Heart left ventricle (tissue), 16 donors: ENCODE data around the gene CCDC66. TPM values are rescaled to one million over a fixed set of nuclear protein-coding genes. Genes with fewer than 3 reads are reported as not detected.

Experiments
- ATAC-seq, 4 donors: fragments of 200-7000 bp; cut with Tn5 transposase; one replicate each; pipeline ENCODE4 v1.9.1; 2020 to 2022; ENCODE audit warnings: moderate library complexity in 4 of 4, mild to moderate bottlenecking in 3 of 4, moderate number of reproducible peaks in 1 of 4
- DNase-seq, 5 donors: peaks; one replicate each; pipeline ENCODE4 v3.0.0-alpha.2; 2020
- H3K27ac ChIP-seq, 12 donors: fragments of 200-600 bp; sonication (generic) in 4 of 12; one replicate each; pipeline versions ENCODE4 v1.5.0 to v1.8.0; 2016 to 2022; ENCODE audit warnings: mild to moderate bottlenecking in 2 of 12
- H3K27me3 ChIP-seq, 9 donors: fragments of 200-600 bp; sonication (generic) in 2 of 9; one replicate each; pipeline versions ENCODE4 v1.5.1 to v1.8.0; 2016 to 2022; ENCODE audit warnings: mild to moderate bottlenecking in 3 of 9
- H3K36me3 ChIP-seq, 9 donors: fragments of 200-600 bp; sonication (generic) in 2 of 9; one replicate each; pipeline versions ENCODE4 v1.5.0 to v1.8.0; 2018 to 2022; ENCODE audit warnings: mild to moderate bottlenecking in 2 of 9
- H3K4me1 ChIP-seq, 12 donors: fragments of 200-600 bp; sonication (generic) in 4 of 12; one replicate each; pipeline versions ENCODE4 v1.5.0 to v1.8.0; 2016 to 2022; ENCODE audit warnings: mild to moderate bottlenecking in 3 of 12
- H3K4me3 ChIP-seq, 12 donors: fragments of 200-600 bp; sonication (generic) in 4 of 12; one replicate each; pipeline versions ENCODE4 v1.5.0 to v1.8.0; 2017 to 2022; ENCODE audit warnings: mild to moderate bottlenecking in 9 of 12, moderate library complexity in 4 of 12
- H3K9me3 ChIP-seq, 12 donors: fragments of 200-600 bp; sonication (generic) in 4 of 12; one replicate each; pipeline versions ENCODE4 v1.5.0 to v1.8.0; 2016 to 2022; ENCODE audit warnings: mild to moderate bottlenecking in 1 of 12
- POLR2A ChIP-seq, 2 donors: fragments of 450-650 bp; IDR thresholded peaks; one replicate each; pipeline ENCODE4 v1.6.1; 2017; ENCODE audit warnings: antibody characterized with exemption in 2 of 2, mild to moderate bottlenecking in 2 of 2, moderate library complexity in 2 of 2
- WGBS, 4 donors: extraction: QIAGEN DNeasy Blood & Tissue Kit in 2 of 4; methylation state at CpG; one replicate each; pipeline versions ENCODE4 v1.1.5 to v1.1.7; 2013 to 2018; 5-methylcytosine and 5-hydroxymethylcytosine counted together
- intact Hi-C, 10 donors: fragments of 100-400 bp; cut with DNase I; formaldehyde crosslinking; loops; one replicate each; pipeline versions ENCODE4 v1.11.1 to v1.14.2; 2022
- long read RNA-seq, 3 donors: library from polyadenylated mRNA; unstranded; transcript quantifications; one replicate each; pipeline ENCODE4 v2.0.0, GENCODE V29; 2020 to 2021
- polyA plus RNA-seq, 2 donors: library from polyadenylated mRNA; stranded (reverse); fragments of 200-250 nt; gene quantifications; one replicate each; pipeline ENCODE4 v1.2.3, GENCODE V29; 2013
- total RNA-seq, 9 donors: library from RNA; depleted of rRNA in 2 of 9; stranded (reverse); fragments of >200 nt in 2 of 9; fragmentation: NEBNext Ultra II Directional in 3 of 9; extraction: Animal tissue kit (Norgen Biotek cat#: 25700) in 3 of 9; gene quantifications; one replicate each; pipeline versions ENCODE4 v1.1.0 to v1.2.4, GENCODE V29; 2016 to 2023
- TF ChIP-seq, protein P1 (sequence below), 12 donors: fragments of 200-600 bp; sonication (generic) in 4 of 12; IDR thresholded peaks; one replicate each; pipeline versions ENCODE4 v1.5.0 to v1.8.0; 2018 to 2022; ENCODE audit warnings: antibody characterized with exemption in 12 of 12, mild to moderate bottlenecking in 5 of 12
- donor health status: ischemic (EF 13 %, LVEDD 7.1; RV severe dilation, severe dysfunction).
- donor health status: healthy with polysubstance abuse.
- donor health status: DM: no; HTN: yes; CAD: no.
- donor health status: DM: no; HTN: no; CAD: no.
- donor health status: ischemic (EF 25% LVEDD 6.9; RV normal size, moderate dysfunction).
- donor health status: ischemic (EF 25% LVEDD 5.7; RV mildly dilated, moderate dysfunction).
- donor health status: healthy.
- donor health status: DM: yes; HTN: yes; CAD: no.
- donor health status: ischemic (EF 35%, LVEDD 5.7; RV mildly dilated, moderate dysfunction).
- donor health status: nonischemic (EF 11% LVEDD 7.7; RV severe dilation, severe dysfunction).
- donor health status: DM: yes; HTN: yes; CAD: no.
- donor health status: PGD.
- donor health status: ischemic (EF 29% LVEDD 5.4; RV normal size, mild dysfunction).
- donor health status: nonischemic (EF 23%, LVEDD 6.1; RV moderate dilation, normal function).

The CCDC66 gene
- total RNA-seq = 10 to 100 TPM in 7 of 9 donors, 1 to 10 TPM in 2; 7.9 to 15.9 (median 11.6) TPM
- 10 to 100 TPM in 1 of 2 donors, 1 to 10 TPM in 1; 5.7 to 14.0 TPM for polyA plus RNA-seq
- long read RNA-seq, donor 1, partial matches to known transcripts = 7 of 16 reads
- long read RNA-seq, donor 1, other reads (novel, unspliced or antisense) = 8 of 16 reads
- long read RNA-seq, donor 2, partial matches to known transcripts = 13 of 32 reads
- long read RNA-seq, donor 2, other reads (novel, unspliced or antisense) = 17 of 32 reads
- long read RNA-seq, donor 3, partial matches to known transcripts = 3 of 7 reads
- long read RNA-seq, donor 3, other reads (novel, unspliced or antisense) = 2 of 7 reads

DNA sequence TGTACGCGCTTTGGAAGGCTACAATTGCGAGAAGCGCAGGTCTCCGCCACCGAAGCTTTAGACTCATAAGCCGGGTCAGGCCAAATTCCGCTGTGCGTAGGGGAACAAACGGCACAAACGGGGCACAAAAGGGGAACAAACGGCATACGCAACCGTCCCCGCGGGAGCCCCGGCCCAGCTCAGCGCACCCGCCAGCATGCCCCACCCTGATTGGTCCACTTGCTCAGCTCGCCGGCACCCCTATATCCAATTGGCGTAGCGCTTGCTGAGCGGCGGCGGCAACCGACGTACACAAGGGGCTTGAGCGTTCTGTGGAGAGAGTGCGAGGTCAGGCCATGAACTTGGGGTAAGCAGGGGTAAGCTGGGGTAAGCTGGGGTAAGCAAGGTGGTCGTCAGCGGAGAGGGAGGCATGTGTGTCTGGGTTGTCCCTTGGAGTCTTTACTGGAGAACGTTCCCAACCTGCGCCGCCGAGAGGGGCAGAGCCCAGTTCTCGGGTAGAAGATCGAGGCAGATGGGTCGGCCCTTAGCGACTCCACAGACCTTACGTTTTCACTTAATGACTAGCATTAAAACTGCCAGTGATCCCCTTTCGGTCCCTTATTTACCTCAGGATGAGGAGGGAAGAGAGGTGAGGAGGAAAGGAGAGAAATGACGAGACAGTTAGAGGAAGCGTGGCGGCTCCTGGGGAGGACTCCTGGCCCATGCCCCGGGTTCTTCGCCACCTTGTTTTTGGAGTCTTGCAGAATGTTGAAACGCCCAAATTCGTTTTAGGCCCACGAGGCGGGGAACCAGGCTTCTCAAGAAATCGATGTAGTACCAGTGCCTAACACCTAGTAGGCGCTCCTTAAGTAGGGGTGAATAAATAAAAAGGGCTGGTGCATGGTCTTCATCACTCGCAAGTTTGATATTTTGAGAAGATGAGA is at the start of gene CCDC66:
TSS of gene CCDC66 (plus strand) at position 268 of the 923 bp plus-strand sequence. CDS start at position 336, 68 bp downstream.
- Histone ChIP-seq H3K9me3 (no peaks in the 10 kb centered on the region), H3K36me3 (peaks cover 0 to 35% (median 22%) of the 10 kb centered on the region in 9 donors), H3K27ac (peak within 1 kb of the TSS; percentile 16 to 89 (median 80)), H3K27me3 (no peaks in the 10 kb centered on the region), H3K4me1 (peaks cover 0 to 20% (median 11%) of the 10 kb centered on the region in 12 donors), H3K4me3 (peak within 1 kb of the TSS; percentile 28 to 95 (median 73))
- intact Hi-C loops = loop anchor here in 1 of 10 donors (10.0 kb wide), 1 partner anchor 428 kb away; no protein-coding TSS in a partner anchor
- ATAC-seq (peak; percentile 100), DNase-seq (peak; percentile 96 to 98 (median 97))
- peak; percentile 78 to 94 for TF ChIP-seq POLR2A (IDR thresholded peaks at IDR 0.05)
- TF ChIP-seq, protein P1, sequence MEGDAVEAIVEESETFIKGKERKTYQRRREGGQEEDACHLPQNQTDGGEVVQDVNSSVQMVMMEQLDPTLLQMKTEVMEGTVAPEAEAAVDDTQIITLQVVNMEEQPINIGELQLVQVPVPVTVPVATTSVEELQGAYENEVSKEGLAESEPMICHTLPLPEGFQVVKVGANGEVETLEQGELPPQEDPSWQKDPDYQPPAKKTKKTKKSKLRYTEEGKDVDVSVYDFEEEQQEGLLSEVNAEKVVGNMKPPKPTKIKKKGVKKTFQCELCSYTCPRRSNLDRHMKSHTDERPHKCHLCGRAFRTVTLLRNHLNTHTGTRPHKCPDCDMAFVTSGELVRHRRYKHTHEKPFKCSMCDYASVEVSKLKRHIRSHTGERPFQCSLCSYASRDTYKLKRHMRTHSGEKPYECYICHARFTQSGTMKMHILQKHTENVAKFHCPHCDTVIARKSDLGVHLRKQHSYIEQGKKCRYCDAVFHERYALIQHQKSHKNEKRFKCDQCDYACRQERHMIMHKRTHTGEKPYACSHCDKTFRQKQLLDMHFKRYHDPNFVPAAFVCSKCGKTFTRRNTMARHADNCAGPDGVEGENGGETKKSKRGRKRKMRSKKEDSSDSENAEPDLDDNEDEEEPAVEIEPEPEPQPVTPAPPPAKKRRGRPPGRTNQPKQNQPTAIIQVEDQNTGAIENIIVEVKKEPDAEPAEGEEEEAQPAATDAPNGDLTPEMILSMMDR (IDR thresholded peaks at IDR 0.05) = peak; percentile 49 to 73 (median 60)
- 0 to 1% (median 0%) methylated on average over 34 to 54 of the region's 54 CpGs for WGBS, 4 donors

DNA sequence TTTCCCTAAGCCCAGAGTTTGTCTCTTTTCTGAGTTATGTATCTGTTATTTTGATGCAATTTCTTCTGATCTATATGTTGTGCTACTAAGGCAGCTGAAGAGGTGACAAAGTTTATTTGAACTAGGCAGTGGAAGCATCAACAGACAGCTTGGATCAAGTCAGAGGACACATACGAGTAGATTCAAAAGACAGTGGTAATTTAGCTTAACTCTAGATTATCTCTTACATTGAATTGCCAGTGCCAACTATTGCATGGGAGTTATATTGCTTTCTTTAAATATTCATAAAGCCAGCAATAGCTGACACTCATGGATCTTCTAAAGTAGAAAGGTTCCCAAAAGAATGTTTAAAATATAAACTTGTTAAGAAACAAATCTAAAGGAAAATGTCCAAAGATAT is 37.3 kb upstream of the CCDC66 start:
- Histone ChIP-seq H3K4me3 (no peak overlapping the region), H3K4me1 (no peaks in the 10 kb centered on the region), H3K9me3 (no peaks in the 10 kb centered on the region), H3K27ac (no peak overlapping the region), H3K27me3 (peaks cover 0 to 8% (median 0%) of the 10 kb centered on the region in 9 donors), H3K36me3 (no peaks in the 10 kb centered on the region)
- intact Hi-C loops = no loop called here
- 41 to 59% (median 55%) methylated on average over 1 of the region's 1 CpG for WGBS, 4 donors
- DNase-seq = no peak
- no peak for TF ChIP-seq POLR2A (IDR thresholded peaks at IDR 0.05)
- TF ChIP-seq, protein P1 (IDR thresholded peaks at IDR 0.05) = no peak
- no peak for ATAC-seq

DNA sequence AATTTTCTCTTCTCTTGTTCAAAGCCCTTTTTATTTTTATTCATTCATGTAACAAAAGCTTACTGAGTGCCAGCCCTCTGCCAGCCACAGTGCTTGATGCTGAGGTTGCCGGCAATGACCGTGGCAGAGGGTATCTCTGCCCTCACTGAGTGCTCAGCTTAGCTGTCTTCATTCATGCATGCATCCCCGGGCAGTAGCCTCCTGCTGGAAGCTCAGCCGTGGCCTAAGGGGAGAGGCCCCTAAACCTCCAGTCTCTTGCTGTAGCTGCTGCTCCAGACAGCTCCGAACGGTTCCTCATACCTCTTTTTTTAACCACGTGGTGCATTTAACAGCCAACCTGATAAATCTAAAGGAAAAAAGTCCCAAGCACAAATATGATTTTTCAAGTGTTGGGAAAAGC is 34.6 kb upstream of the CCDC66 start:
- 47 to 51% (median 48%) methylated on average over 7 of the region's 7 CpGs for WGBS, 4 donors
- ATAC-seq = no peak
- no peaks in the 10 kb centered on the region for H3K4me1 ChIP-seq
- TF ChIP-seq, protein P1 (IDR thresholded peaks at IDR 0.05) = no peak
- no peak for TF ChIP-seq POLR2A (IDR thresholded peaks at IDR 0.05)
- H3K27ac ChIP-seq = no peak overlapping the region
- no peak overlapping the region for H3K4me3 ChIP-seq
- H3K36me3 ChIP-seq = no peaks in the 10 kb centered on the region
- peaks cover 0 to 4% (median 0%) of the 10 kb centered on the region in 9 donors for H3K27me3 ChIP-seq
- no peaks in the 10 kb centered on the region for H3K9me3 ChIP-seq
- intact Hi-C loops = no loop called here
- DNase-seq = no peak

DNA sequence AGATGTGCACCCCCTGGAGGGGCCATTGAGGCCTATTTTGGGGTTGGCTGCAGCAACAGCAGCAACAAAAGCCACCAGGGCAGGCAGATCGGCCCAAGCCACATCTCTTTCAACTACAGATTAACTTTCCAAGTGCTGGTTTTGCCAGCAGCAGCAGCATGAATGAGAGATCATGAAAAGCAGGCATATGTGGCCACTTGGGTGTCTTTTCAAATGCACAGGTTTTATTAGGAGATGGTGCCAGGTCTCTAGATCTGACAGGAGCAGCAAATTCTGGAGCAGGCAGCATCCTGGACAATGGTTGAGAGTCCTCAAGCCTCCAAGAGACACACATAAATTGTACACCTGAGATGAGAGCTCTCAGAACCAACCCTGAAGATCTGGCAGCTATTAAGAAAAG is 31.7 kb upstream of the CCDC66 start:
- Histone ChIP-seq H3K27ac (no peak overlapping the region), H3K9me3 (no peaks in the 10 kb centered on the region), H3K27me3 (peaks cover 0 to 3% (median 0%) of the 10 kb centered on the region in 9 donors), H3K4me3 (no peak overlapping the region), H3K4me1 (no peaks in the 10 kb centered on the region), H3K36me3 (no peaks in the 10 kb centered on the region)
- no peak for TF ChIP-seq POLR2A (IDR thresholded peaks at IDR 0.05)
- TF ChIP-seq, protein P1 (IDR thresholded peaks at IDR 0.05) = no peak
- intact Hi-C loops = no loop called here
- ATAC-seq (no peak), DNase-seq (no peak)
- 40 to 64% (median 57%) methylated on average over 1 of the region's 1 CpG for WGBS, 4 donors
